Hematopoietic multipotent progenitor cell treated with erythropoietin and hydrocortisone succinate and interleukin-3 and kit ligand, for 8 days (in vitro differentiated cells): ENCODE results near the gene CDON.
"Not testable (repeated sequence)": the region's sequence is repeated elsewhere in the genome, so short reads cannot be mapped to it uniquely, and the experiment has no call there.

ENCODE experiments used
- DNase-seq: peaks from one replicate; pipeline ENCODE4 v3.0.0-alpha.2; 2015

The CDON gene

DNA sequence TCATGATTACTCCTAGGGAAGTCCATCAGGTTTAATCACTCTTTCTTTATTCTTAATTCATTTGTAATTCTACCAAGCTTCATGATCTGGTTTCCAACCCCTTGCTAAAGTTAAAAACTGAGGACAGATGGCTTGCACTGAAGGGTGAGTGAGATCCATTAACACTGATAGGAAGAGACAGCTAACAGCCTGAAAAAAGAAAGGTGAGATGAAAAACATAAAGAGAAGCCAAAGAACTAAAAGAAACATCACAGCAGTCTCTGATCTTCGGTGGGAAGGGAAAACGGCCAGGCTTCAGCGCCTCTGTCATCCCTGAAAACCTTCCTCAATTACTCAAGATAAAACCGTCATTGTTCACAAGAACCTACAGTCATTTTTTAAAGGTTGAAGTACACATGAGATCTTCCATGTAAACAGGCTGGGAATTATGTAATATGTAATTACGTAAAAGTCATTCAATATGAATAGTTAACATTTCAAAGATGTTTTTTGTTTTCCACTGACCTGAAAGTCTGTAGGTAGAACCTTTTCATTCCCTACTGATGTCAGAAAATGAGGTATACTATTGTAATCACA lies 75.5 kb downstream of the CDON start:
- DNase-seq, result no peak

DNA sequence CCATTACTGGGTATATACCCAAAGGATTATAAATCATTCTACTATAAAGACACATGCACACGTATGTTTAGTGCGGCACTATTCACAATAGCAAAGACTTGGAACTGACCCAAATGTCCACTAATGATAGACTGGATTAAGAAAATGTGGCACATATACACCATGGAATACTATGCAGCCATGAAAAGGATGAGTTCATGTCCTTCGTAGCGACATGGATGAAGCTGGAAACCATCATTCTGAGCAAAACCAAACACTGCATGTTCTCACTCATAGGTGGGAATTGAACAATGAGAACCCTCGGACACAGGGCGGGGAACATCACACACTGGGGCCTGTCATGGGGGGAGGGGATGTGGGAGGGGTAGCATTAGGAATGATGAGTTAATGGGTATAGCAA lies 76.7 kb downstream of the CDON start:
- not testable (repeated sequence) for DNase-seq

DNA sequence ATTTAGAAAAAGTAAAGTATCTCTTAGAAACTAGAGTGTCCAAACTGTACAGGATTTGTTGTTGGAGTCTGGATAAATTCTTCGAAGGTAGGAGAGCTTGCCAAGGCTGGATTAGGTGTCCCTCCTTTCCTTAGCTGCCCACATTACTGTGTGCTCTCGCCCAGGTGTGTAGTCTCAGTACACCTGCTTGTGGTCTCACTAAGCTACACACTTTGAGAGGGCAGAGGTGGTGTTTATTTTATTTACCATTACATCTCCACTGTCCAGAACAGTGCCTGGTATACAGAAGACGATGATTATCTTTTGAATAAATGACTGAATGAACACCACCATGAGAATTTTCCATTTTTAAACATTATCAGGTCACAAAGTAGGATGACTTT lies 80.3 kb downstream of the CDON start:
- DNase-seq, result no peak

DNA sequence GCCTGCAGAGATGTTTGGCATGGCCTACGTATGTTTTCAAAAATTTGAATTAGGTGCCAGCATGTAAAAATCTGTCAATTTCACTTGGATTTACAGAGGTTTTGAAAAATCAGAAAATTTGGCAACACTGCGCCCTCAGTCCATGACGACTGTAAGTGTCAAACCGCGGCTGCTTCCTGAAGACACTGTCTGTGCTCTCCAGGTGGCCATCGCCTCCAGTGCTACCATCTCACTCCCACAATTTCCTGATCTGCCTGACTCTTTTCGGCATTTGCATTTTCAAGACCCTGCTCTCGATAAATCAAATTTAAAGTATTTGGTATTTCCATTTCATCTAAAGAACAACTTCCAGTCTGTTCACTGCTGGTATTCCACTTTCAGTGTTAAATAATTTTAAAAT lies 82.2 kb downstream of the CDON start:
- DNase-seq, result no peak

DNA sequence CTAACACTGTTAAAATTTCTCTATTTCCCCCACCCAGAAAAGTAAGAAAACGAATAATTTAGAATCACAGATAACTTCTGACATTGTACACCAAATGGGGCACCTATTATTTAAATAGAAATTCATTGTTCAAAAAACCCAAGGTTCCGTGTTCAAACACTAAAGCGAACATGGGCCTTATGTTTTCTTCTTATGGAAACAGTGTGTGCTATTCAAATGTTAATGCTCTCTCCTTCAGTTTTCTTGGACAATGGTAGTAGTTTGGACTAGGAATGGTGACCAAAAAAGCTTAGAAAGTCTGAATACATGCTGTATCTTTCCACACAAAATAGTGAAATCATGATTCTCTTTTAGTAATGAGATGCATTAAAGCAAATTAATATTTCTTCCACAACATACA lies 83.2 kb downstream of the CDON start:
- no peak for DNase-seq

DNA sequence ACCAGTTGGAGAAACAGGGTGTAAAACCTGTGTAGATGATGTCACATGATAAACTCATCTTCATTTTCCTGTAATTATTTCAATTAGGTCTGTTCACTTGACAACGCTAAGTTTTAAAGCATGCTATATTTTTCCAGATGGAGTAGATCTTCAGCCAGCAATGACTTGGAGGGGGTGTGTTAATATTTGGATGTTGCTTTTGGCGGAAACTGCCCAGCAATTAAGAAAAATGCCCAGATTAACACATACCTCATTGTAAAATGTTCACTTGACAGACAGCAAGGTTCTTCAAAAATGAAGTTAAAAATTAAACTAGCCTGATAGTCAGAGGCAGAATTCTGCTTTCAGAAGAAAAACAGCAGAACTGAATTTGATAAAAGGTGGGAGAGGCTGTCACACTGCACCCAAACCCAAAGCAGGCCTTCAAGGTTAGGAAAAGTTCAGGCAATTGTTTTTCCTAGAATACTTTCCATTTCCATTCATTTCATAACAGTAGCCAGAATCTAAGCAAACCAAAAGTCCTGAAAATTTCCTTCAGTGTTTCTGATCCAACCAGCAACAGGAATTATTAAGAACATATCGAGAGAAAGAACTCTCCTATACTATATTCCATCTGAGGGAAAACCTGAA lies 83.8 kb downstream of the CDON start:
- DNase-seq, result no peak

DNA sequence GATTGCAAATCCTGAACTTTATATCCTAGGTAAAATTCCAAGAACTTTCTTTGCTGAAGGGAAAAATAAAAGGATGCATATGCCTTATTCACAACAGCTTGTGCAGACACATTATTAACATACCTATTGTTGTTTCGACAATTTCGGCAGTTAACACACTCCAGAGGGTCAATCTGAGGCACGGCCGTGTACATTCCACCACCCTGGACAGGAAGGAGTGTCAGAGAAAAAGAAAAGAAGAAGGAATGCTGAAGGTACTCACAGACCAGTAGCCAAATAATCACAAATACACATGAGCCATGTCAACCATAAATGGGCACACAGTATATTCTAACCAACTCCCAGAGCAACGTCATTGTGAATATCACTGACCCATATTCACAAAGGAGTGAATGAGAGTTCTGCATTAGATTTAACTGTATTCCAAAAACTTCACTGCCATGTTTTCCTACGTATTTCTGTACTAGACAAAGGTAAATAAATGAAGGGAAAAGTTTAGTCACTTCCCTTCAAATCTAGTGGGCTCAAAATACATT lies 84.4 kb downstream of the CDON start:
- no peak for DNase-seq

DNA sequence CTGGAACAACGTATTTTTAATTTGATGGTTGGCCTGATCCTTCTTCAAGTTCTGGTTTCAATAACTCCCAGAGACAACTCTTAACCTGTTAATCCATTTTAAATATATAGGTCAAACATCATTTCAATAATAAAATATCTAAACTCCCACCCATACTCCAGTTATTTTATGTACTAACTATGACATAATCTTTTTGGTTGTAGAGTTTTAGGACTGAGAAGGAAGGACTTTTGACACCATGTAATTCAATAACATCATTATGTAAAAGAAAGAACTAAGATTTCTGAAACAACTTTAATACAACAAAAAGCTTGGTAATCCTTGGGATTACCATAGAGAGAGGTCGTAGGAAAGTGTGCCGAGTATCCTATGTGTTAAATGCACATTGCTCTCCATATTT lies 85.3 kb downstream of the CDON start:
- no peak for DNase-seq

DNA sequence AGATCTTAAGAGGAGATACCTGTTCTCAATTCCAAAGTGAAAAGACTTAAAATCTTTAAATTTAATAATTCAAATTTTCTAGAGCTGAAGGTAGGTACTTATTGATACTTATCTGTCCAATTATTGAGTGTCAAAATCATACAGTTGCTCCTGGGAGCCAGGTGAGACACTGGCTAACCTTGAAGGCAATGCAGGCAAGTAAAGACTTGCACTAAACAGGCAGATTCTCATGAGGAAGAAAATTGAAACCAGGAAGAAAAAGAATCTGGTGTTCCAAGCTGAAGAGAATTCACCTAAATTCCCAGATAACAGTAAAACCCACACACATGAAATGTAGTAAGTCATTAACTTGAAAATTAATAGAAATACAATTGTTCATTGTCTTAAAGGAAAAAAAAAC lies 86.5 kb downstream of the CDON start:
- DNase-seq, result no peak

DNA sequence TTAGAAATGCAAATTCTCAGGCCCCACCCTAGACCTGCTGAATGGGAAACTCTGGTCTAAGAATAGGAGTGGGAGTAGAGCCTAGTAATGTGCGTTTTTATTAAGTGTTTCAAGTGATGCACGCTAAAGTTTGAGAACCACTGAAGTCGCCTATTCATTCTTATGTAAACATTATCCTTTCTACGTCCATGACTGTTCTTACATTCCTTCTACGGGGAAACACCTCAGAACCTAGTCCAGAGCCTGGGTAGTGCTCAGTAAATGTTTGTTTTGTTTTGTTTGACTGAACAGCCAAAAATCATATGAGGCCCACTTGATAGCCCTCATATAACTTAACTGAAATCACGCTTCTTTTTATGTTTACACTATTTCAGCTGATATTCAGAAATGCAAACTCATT lies 87.0 kb downstream of the CDON start:
- DNase-seq, result no peak

DNA sequence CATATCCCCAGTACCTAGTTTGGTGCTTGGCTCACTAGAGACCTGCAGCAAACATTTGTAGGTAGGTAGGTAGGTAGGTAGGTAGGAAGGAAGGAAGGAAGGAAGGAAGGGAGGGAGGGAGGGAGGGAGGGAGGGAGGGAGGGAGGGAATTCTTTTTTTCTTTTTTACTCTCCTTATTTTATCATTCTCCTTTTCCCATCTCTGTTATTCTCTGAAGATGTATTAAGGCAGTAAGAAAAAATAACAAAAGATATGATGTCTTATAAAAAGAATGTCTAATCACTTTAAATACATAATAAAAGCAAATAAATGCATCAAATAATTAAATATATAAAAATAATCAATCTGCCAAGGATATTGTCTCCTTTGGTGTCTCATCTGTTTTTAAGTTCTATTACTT lies 88.4 kb downstream of the CDON start:
- DNase-seq, result no peak

DNA sequence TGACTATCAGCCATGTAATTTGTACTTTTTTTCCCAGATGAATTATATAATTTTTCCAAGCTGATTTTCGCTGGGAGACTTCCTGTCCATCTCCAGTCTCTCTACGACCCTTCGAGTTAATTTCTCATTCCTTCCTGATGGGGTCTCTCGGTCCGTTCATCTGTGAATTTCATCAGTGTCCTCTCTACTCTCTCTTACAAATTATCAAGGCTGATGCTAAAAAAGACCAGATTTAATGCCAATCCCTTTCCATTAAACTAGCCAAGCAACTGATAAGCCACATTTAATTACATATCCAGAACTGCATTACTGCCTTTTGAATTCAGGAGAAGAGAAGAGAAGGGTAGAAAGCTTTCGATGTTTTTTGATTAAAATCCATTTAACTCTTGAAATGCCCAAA lies 91.0 kb downstream of the CDON start:
- DNase-seq, result no peak

DNA sequence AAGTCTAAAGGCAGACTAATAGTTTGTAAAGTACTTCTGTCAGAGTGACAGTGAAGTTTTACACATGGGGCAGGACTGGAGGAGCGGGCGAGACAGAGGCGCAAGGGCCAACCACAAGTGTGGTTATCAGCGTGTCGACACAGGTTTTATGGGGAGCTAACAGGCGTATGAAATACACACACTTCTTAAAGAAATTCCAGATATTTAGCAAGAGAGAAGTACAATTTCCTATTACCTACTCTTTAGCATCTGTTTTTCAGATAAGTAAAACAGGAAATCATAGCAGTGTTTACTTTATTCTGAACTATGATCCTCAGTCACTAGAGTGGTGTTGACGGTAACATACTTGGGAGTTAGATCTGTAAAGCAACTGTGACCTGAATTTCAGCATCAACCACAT lies 94.3 kb downstream of the CDON start:
- peak; percentile 5 for DNase-seq

DNA sequence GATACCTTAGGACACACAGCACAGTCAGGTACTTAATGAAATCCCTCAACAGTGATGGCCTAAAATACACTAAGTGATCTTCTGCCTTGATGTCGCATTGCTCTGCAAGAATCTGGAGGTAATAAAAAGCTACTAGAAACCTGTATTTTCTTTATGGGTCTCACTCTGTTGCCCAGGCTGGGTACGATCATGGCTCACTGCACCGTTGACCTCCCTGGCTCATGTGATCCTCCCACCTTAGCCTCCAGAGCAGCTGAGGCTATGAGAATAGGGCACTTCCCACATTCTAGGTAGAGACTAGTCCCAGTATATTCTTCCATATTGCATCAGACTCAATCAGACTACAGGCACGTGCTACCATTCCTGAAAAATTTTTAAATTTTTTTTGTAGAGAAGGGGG lies 95.2 kb downstream of the CDON start:
- no peak for DNase-seq

DNA sequence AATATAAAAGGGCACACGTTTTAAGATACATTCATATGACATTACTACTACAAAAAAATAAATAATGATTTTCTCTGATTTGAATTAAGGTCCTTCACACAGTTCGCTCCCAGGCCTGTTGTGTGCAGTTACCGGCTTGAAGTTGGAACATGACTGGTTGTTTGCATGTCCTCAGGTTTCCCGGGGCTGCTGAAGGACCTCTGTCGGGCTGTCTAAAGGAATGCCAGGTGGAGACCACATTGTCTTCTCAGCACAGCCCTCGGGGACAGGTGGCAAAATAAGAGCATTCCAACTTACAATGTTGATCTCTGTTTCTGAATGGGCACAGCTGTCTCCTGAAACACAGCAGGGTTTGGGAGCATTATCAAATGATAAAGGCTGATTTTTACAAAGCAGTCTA lies 101.9 kb downstream of the CDON start:
- DNase-seq, result no peak

DNA sequence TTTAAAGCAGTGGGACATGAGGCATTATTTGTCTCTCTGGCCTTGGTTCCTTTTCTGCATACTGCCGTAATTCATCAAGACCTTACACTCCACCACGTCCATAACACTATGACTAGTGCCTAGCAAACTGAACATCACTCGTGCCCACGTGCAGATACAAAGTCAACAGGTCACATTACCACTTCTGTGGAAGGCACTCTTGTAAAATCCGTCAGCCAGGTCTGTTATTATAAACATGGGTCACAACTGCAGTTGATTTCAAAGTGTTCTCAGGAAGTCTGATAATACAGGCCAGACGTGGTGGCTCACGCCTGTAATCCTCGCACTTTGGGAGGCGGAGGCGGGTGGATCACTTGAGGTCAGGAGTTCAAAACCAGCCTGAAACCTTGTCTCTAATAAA lies 102.7 kb downstream of the CDON start:
- DNase-seq, result no peak

DNA sequence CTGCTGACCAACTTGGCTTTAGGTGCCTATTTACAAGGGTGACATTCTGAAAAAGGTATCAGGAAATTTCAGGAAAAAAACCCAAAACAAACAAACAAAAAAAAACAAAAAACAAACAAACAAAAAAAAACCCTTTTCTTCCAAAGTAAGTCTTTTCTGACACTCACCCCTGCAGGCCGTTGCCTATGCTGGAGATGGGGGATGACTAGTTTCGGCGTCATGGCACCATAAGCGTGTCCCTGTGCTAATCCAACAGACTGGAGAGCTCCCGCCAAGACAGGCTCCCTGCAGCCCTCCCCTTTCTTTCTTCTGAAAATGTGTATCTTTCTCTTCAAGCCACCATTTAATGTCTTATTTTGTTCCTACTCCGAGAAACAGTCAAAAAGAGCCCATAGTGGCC lies 103.2 kb downstream of the CDON start:
- no peak for DNase-seq

DNA sequence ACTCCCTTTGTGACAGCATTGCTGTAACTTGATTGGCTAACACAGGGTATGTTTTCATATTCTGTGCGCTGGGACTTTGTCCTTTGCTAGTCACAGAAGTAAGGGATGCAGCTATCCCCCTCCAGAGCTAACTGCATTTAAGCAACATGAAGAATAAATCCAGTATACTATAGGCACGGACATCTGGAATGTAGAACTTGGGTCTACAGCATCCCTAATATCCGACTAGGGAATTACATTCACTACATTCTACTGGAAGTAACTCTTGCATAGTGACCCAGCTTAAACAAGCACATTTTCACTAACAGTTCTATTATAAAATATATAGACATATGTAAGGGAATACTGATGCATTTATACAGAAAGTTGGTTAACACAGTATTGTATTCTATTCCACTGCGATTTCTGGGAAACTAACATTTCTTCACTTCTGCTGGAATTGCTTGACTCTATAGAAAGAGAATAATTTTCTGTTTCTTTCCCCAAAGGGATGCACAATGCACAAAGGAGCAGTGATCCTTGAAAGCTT lies 103.7 kb downstream of the CDON start:
- DNase-seq, result no peak

DNA sequence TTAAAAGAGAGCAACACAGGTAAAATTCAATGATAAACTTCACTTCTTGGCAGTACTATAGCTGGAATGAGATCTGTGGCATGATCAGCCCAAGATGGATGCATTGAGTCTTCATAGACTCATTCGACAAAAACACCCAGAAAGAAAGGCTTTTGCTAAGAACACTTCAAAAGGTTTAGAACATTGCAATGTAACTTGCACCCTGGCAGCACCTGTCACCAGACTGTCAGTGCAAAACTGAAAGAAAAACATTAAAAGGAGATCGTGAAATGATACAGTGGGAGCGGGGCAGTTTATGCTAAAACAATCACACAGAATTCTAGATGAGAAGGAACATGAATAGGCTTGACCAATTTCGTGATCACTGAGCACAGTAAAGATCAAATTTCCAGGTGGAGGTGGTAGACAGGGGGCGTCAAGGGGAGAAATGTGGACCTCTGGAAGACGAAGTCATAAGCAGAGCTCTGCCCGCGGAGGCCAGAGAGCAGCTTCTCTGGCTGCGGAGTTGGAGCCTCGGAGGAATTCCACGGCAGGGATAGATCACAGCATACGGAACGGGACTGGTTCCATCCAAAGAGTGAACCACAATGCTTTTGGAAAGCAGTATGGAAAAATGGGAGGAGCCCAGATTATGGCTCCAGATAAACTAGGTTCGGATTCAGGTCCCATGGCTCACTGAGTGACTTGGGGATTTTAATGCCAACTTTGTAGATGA lies 104.9 kb downstream of the CDON start:
- no peak for DNase-seq

DNA sequence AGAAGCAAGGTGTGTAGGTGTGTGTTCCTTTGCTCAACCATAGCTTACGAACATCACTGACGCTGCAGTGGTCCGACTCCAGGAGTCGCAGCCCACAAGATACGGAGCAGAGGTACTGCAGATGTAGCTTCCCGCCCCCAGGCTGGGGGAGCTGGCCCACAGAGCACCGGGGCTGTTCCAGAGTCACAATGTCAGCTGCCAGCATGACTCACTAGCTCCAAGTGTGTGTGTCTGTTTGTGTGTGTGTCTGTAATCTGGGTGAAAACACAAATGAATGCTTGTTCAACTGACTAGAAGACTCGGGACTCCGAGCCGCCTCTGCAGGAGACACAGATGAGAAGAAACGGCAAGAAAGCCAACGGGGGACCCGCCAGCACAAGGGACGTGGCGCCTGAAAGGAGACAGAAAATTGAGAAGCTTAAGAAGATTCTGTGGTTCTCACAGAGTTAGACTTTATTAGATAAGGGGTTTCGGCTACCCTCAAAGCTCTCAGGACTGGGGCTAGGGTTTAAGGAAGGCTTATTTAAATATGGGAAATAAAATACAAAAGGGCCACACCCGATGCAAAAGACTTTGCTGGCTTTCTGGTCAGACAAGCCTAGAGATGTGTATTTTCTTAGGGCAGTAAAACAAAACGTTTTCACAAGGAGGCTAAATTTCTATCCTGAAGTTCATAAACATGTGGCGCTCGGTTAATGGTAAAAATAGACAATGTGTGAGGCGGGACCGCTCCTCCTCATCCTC lies 106.1 kb downstream of the CDON start:
- no peak for DNase-seq

DNA sequence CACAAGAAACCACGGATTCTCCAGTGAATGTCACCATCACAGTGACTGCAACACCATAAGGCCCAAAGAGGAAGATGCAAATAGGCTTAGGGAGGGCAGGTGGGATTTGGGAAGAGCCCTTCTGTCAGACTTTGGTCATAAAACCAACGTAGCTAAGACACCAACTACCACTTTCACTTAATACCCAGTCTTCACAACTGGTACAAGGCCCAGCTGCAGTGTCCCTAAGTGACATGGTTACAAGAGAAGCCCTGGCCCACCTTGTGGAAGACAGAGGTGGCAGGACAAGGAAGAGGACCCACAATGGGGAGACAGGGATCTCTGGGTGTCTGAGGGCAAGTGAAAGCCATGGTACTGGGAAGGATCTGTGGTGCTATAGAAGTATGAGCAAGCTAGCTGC lies 106.8 kb downstream of the CDON start:
- no peak for DNase-seq

DNA sequence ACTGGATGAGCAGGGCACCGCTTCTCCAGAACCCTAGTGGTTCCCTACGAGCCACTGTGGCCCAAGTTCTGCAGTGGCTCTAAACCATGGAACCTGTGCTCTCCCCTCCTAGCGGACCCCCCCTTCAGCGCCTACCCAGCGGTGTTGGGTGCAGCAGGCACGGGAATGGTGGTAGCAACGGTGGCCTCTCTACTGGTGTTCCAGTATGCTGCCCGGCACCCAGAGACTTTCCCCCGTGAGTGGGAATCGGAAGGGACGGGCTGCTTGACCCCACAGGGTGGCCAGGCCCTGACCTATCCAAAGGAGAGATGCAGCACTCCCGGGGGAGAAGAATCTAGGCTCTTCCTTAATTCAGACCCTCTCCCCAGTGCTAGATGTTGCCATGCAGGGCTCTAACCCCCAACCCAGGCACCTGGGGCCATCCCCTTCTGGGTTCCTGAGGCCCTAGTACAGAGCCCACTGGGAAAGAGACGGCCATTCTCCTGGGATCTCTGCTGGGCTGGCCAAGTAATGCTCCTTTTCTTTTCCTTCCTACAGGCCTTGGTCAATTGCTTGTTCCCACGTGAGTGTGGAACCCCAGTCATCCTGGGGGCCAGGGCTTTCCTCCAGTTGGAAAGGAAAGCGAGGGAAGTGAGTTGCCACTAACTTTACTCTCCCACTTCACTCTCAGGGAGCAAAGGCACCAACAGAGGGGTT lies 107.6 kb downstream of the CDON start:
- DNase-seq, result no peak
